K562 (cell line): ENCODE measurements around the gene PRIM1. TPM values are rescaled to one million over a fixed set of nuclear protein-coding genes. Genes with fewer than 3 reads are reported as not detected.
A peak's percentile ranks its signal among the peaks of the same experiment; 100 is the strongest.

Experiments used
- ATF2 ChIP-seq: sonication (generic); formaldehyde crosslinking; IDR thresholded peaks from 2 replicates; pipeline ENCODE4 v1.8.1; 2022; ENCODE audit warnings: missing genetic modification reagents
- CHCHD3 ChIP-seq: fragments of 250-450 bp; sonication (Bioruptor Pico); IDR thresholded peaks from 2 replicates; pipeline ENCODE4 v2.1.2; 2022; ENCODE audit warnings: mild to moderate bottlenecking
- DMBX1 ChIP-seq: fragments of 250-450 bp; sonication (Bioruptor Pico); IDR thresholded peaks from 2 replicates; pipeline ENCODE4 v1.8.0; 2022; ENCODE audit warnings: inconsistent platforms, mild to moderate bottlenecking, moderate library complexity, borderline replicate concordance
- FIP1L1 ChIP-seq: fragments of 200-400 bp; formaldehyde crosslinking; IDR thresholded peaks from 2 replicates; pipeline ENCODE4 v1.6.1; 2018; ENCODE audit warnings: mild to moderate bottlenecking, low read depth, low read length; ENCODE audit not compliant: poor library complexity, severe bottlenecking
- FOXJ3 ChIP-seq: sonication (generic); formaldehyde crosslinking; IDR thresholded peaks from 2 replicates; pipeline ENCODE4 v1.4.0; 2020; ENCODE audit warnings: mild to moderate bottlenecking, missing genetic modification reagents
- HINFP ChIP-seq: fragments of 450-650 bp; conservative IDR thresholded peaks from 2 replicates; pipeline ENCODE4 v1.6.1; 2016; ENCODE audit warnings: missing genetic modification characterization, low read depth, mild to moderate bottlenecking, control low read depth, missing compliant biosample characterization
- HMG20A ChIP-seq: fragments of 450-650 bp; formaldehyde crosslinking; conservative IDR thresholded peaks from 2 replicates; pipeline ENCODE4 v1.4.0; 2020; ENCODE audit warnings: mild to moderate bottlenecking, mixed read lengths
- IRF9 ChIP-seq: fragments of 450-650 bp; IDR thresholded peaks from 2 replicates; pipeline ENCODE4 v1.6.1; 2016; ENCODE audit warnings: missing biosample characterization, missing genetic modification characterization
- NONO ChIP-seq, 2 experiments: fragments of 200-400 bp in 1 of 2; fragments of 450-650 bp in 1 of 2; formaldehyde crosslinking in 1 of 2; IDR thresholded peaks; 2 replicates each; pipeline ENCODE4 v1.6.1; 2017; ENCODE audit warnings: low read depth in 2 of 2, mild to moderate bottlenecking in 2 of 2, moderate library complexity in 2 of 2, low read length in 1 of 2
- OTX1 ChIP-seq: fragments of 450-650 bp; formaldehyde crosslinking; IDR thresholded peaks from 2 replicates; pipeline ENCODE4 v1.4.0; 2022; ENCODE audit warnings: mild to moderate bottlenecking
- PHB2 ChIP-seq: fragments of 450-650 bp; IDR thresholded peaks from 2 replicates; pipeline ENCODE4 v1.6.1; 2017; ENCODE audit warnings: low read depth
- SP1 ChIP-seq: sonication (generic); formaldehyde crosslinking; IDR thresholded peaks from 2 replicates; pipeline ENCODE4 v1.8.1; 2022; ENCODE audit warnings: mild to moderate bottlenecking, missing genetic modification reagents
- SRF ChIP-seq, 2 experiments: fragments of 250-450, 450-650 bp in 1 of 2; sonication (Bioruptor Pico) in 1 of 2; sonication (generic) in 1 of 2; formaldehyde crosslinking; IDR thresholded peaks; 2 replicates each; pipeline versions ENCODE4 v1.5.0 to v1.5.1; 2020 to 2022; ENCODE audit warnings: mild to moderate bottlenecking in 1 of 2, missing genetic modification reagents in 1 of 2
- TARDBP ChIP-seq: fragments of 450-650 bp; IDR thresholded peaks from 2 replicates; pipeline ENCODE4 v1.6.1; 2016
- TFAM ChIP-seq: fragments of 250-450 bp; sonication (Bioruptor Pico); conservative IDR thresholded peaks from 2 replicates; pipeline ENCODE4 v1.5.0; 2021; ENCODE audit warnings: mild to moderate bottlenecking, moderate library complexity
- TFAP4 ChIP-seq: sonication (generic); formaldehyde crosslinking; IDR thresholded peaks from 2 replicates; pipeline ENCODE4 v1.8.0; 2022; ENCODE audit warnings: missing genetic modification reagents, mild to moderate bottlenecking, moderate library complexity, borderline replicate concordance
- U2AF2 ChIP-seq: fragments of 200-400 bp; formaldehyde crosslinking; optimal IDR thresholded peaks from 2 replicates; pipeline ENCODE3; 2017; ENCODE audit warnings: low read depth, mild to moderate bottlenecking, low read length
- XRCC5 ChIP-seq: fragments of 200-400 bp; formaldehyde crosslinking; IDR thresholded peaks from 2 replicates; pipeline ENCODE4 v1.6.1; 2017; ENCODE audit warnings: low read depth, mild to moderate bottlenecking, low read length
- ZBTB17 ChIP-seq: fragments of 450-650 bp; formaldehyde crosslinking; IDR thresholded peaks from 2 replicates; pipeline ENCODE4 v1.4.0; 2020; ENCODE audit warnings: mild to moderate bottlenecking
- ZNF23 ChIP-seq: fragments of 250-450 bp; sonication (Bioruptor Pico); IDR thresholded peaks from 2 replicates; pipeline ENCODE4 v1.4.0; 2020; ENCODE audit warnings: mild to moderate bottlenecking
- ZNF277 ChIP-seq: fragments of 250-450 bp; sonication (Bioruptor Pico); IDR thresholded peaks from 2 replicates; pipeline ENCODE4 v1.8.0; 2022; ENCODE audit warnings: inconsistent platforms, mild to moderate bottlenecking, moderate library complexity, borderline replicate concordance
- ZNF311 ChIP-seq: fragments of 250-450 bp; sonication (Bioruptor Pico); IDR thresholded peaks from 2 replicates; pipeline ENCODE4 v1.4.0; 2020; ENCODE audit warnings: mild to moderate bottlenecking, moderate library complexity
- polyA plus RNA-seq, 8 experiments: library from polyadenylated mRNA; depleted of rRNA in 4 of 8; stranded (reverse) in 5 of 8; unstranded in 3 of 8; fragments of >200 nt; fragmentation: Nextera tagmentation in 2 of 8; fragmentation: Illumina TruSeq in 1 of 8; extraction: Ambion mirVana in 2 of 8; extraction: Trizol in 1 of 8; gene quantifications; 2 replicates each; pipeline versions ENCODE4 v1.2.1 to v1.2.3, GENCODE V29; 2011 to 2014; ENCODE audit warnings: inconsistent platforms in 1 of 8, missing spikeins in 1 of 8
- total RNA-seq, 7 experiments: library from RNA; depleted of rRNA in 6 of 7; stranded (reverse); fragments of >200 nt in 6 of 7; fragmentation: Illumina TruSeq in 2 of 7; extraction: Trizol in 2 of 7; gene quantifications; 2 replicates each; pipeline versions ENCODE4 v1.2.1 to v1.2.3, GENCODE V29; 2011 to 2021; ENCODE audit warnings: low replicate concordance in 1 of 7

Gene PRIM1
- total and polyA plus RNA-seq, 9 of the 15 experiments (the other 6 are each of a cell fraction or from before 2014, with no cell fraction given), result 67.2 to 179 (median 140) TPM

- peak in 1 of 2 experiments; percentile 39; a peak in 1 of 4 replicates for TF ChIP-seq NONO (IDR thresholded peaks at IDR 0.05; ENCODE audit: low read depth in 2 of 2, low read length in 1 of 2)
- no peak for TF ChIP-seq ZNF277 (CRISPR knock-in tag)
- 0 out of 2 replicates have a peak, but pooled peaks have one; percentile 59 for TF ChIP-seq ZNF311 (CRISPR knock-in tag)
- peak; percentile 67; the same call in 1 of the 2 replicates for TF ChIP-seq HINFP (tag)
- no peak for TF ChIP-seq SRF (CRISPR knock-in tag; IDR thresholded peaks at IDR 0.05)
- 0 out of 2 replicates have a peak, but pooled peaks have one; percentile 12 for TF ChIP-seq OTX1 (CRISPR knock-in tag)
- TF ChIP-seq TFAM (CRISPR knock-in tag), result no peak
- no peak for TF ChIP-seq HMG20A (CRISPR knock-in tag)
- TF ChIP-seq ZBTB17, result peak; percentile 58; the same call in 1 of the 2 replicates
- no peak for TF ChIP-seq ATF2 (CRISPR knock-in tag)
- no peak for TF ChIP-seq U2AF2
- TF ChIP-seq DMBX1 (CRISPR knock-in tag), result peak; percentile 61; the same call in 1 of the 2 replicates
- peak; percentile 93 for TF ChIP-seq SP1 (CRISPR knock-in tag)
- peak; percentile 49 for TF ChIP-seq TARDBP
- TF ChIP-seq CHCHD3 (CRISPR knock-in tag), result no peak; the same call in 1 of the 2 replicates
- TF ChIP-seq PHB2, result no peak
- peak; percentile 93 for TF ChIP-seq TFAP4 (CRISPR knock-in tag)
- peak; percentile 42 for TF ChIP-seq FIP1L1
- TF ChIP-seq ZNF23 (CRISPR knock-in tag), result no peak
- TF ChIP-seq XRCC5, result no peak
- TF ChIP-seq IRF9 (tag), result no peak
- TF ChIP-seq FOXJ3 (CRISPR knock-in tag), result no peak
Measured at GRCh38 chr12:56724972-56725722, 27.0 kb downstream of the PRIM1 start, which contains the start of gene NACA (continued).
